Measurements from ENCODE around the gene NUPR1.
"Not testable (repeated sequence)": the region's sequence is repeated elsewhere in the genome, so short reads cannot be mapped to it uniquely, and the experiment has no call there.

NUPR1 gene

DNA sequence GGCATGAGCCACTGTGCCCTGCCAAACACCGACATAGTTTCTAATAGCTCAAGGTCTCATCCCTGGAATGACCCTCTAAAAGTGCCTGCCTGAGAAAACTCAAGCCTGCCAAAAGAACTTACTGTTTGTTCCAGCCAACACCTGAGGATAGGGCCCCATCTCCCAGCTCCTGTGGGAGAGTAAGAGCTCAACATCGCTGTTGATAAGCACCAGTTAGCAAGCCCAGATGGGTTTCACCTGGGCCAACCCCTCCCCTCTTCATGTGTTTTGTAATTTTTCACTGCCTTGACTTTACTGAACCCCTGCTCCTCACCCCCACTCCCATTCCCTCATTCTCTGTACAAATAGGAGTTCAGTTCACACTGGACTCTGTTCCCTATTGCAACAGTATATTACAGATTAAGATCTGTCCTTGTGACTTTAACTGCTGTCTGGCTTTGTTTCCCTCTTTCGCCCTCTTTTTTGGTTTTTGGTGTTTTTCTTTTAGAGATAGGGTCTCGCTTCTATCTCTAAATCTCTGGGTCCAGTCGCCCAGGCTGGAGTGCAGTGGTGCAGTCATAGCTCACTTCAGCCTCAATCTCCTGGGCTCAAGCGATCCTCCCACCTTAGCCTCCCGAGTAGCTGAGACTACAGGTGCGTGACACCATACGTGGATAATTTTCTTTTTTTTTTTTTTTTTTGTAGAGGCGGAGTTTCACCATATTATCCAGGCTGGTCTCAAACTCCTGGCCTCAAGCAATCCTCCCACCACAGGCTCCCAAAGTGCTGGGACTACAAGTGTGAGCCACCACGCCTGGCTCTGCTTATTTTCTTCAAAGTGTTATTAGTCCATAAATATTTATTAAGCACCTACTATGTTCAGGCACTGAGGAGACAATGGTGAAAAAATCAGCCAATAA, 12.3 kb downstream of the NUPR1 start:
- no peak for DNase-seq

DNA sequence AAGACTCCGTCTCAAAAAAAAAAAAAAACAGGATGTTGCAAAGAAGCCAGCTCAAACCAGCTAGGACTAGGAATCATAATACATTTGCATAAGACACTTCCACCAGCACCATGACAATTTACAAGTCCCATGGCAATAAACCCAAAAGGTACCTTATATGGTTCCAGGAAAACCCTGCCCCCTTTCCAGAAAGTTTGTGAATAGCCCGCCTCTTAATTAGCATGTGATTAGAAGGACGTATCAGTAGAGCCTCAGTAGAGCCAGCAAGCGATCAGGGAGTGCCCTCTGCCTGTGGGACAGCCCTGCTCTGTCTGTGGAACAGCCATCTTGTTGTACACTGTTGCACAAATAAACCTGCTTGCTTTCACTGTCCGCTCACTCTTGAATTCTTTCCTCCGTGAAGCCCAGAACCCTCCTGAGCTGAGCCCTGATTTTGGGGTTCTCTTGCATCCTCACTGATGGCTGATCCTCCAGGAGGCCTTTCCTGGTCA, 14.0 kb downstream of the NUPR1 start:
- no peak for DNase-seq

DNA sequence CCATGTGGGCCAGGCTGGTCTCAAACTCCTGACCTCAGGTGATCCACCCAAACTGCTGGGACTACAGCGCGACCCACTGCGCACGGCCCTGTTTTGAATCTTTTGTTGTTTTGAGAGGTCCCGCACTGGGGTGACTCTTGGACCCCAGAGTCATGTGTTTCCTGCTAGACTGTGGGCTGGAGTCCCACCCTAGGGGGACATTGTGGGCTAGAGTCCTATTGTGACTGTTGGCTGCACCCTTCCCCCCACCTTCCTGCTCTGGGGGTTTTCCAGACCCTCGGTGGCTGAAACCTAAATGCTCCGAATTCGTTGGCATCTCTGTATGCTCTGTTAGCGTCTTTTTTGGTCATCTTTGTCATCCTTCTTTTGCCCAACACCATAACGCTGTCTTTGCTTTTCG, 16.0 kb downstream of the NUPR1 start:
- no peak for DNase-seq

DNA sequence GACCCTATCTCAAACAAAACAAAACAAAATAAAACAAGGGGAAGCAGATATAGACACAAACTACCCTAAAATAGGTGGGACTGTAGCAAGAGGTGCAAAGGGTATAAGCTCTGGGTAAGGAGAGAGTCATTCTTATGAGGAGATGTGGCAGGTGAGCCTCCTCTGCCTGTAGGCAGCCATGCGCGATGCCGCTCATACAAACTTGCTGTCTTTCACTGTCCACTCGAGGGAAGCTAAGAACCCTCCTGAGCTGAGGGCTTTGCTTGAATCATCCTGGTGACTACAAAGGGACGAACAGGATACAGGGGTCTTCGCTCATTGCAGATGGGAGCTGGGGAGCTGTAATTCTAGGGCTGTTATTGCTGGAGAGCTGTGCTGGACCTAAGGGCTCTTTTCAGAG, 17.3 kb downstream of the NUPR1 start:
- DNase-seq: no peak

DNA sequence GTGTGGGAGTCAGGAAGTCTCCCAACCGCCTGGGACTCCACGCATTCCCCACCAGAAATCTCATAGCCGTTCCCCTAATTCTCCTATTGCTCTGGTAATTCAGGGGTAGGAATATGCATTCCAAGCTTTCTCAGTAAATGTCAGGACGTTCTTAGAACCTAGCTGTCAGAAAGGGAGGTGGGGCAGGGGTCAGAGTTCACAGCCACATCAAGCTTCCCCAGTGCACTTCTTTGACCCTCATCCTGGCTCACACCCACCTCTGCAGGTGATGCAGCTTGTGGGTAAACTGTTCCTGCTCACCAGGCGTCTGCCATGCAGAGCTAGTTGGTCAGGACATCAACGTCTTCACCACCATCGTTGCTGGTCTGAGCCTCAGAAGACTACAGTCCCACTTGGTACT, 18.1 kb downstream of the NUPR1 start:
- DNase-seq: no peak

DNA sequence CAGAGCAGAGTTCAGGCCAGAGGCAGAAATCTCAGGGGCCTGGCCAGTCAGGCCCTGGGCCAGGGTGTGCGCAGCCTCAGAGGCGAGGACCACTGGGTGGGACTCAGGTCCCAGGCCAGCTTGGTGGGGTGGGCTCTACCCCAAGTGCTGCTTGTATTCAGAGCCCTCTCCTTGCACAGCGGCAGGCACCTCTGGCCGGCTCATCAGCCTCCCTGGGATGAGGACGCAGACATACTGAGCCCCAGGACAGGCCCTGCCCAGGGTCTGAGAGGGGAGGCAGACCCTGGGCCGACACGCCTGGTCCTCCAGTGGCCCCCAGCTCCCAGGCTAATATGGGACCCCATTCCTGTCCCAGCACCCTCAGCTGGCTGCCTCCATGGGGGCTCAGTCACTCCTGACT, 24.5 kb downstream of the NUPR1 start:
- DNase-seq: no peak

DNA sequence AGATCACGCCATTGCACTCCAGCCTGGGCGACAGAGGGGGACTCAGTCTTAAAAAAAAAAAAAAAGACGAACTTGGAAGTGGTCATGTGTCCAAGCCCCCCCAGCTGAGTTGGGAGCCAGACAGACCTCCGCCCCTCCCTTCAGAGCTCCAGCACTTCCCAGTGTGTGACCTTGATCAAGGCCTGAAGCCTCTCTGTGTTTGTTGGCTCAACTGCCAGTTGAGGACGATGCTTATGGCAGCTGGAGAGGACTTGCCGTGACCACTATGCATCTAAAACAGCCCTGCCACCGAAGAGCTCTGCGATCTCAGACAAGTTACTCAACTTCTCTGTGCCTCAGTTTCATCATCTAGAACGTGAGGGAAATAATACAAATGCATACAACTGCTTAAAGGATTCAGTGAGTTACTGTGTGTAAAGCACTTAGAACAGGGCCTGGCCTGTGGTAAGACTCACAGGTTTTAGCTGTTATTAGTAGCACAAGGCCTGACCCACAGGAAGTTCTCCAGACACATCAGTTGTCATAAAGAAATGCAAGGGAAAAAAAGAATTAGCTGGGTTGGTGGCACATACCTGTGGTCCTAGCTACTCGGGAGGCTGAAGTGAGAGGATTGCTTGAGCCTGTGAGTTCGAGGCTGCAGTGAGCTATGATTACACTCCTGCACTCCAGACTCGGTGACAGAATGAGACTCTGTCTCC, 25.1 kb downstream of the NUPR1 start:
- DNase-seq: no peak

DNA sequence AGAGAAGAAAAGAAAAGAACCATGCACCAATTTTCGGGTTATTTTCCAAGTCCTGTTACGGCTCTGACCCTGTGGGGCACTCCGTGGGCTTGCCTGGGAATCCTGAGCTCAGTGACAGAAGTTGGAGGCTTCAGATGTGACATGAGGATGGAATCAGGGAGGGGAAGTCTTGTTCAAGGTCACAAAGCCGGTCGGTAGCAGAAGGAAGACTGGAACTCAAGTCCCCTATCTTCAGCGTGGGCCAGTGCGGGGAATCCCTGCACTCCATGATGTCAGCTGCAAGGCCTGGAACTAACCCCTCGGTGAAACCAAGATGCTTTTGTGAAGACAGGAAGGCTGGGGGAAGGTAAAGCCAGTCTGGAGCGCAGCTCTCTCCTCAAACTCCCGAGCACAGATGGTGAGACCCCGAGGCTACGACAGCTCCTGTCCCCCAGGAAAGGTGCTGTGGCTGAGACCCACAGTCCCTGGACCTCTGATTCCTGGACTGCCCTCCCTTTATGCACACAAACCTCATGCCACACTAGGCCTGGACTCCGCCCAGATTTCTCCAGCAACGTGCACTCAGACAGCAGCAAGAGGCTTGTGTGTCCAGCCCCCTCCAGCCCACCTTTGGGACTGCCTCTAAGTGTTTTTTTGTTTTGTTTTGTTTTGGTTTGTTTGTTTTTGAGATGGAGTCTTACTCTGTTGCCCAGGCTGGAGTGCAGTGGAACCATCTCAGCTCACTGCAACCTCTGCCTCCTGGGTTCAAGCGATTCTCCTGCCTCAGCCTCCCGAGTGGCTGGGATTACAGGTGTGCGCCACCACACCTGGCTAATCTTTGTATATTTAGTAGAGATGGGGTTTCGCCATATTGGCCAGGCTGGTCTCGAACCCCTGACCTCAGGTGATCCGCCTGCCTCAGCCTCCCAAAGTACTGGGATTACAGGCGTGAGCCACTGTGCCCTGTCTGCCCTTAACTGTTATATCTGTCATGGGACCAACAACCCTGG, 26.7 kb downstream of the NUPR1 start:
- no peak for DNase-seq

DNA sequence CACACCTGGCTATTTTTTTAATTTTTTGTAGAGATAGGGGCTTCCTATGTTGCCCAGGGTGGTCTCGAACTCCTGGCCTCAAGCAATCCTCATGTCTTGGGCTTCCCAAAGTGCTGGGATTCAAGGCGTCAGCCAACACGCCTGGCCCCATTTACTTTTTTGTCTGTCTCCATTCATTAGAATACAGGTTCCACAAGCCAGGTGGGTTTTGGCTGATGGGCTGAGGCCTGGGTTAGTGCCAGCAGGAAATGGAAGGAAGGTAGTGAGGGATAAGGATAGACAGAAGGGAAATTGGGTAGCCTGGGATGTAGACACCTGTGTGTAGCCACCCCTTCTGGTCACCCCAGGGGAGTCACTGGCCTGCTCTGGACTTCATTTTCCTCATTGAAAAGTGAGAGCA, 27.7 kb downstream of the NUPR1 start:
- DNase-seq: no peak

DNA sequence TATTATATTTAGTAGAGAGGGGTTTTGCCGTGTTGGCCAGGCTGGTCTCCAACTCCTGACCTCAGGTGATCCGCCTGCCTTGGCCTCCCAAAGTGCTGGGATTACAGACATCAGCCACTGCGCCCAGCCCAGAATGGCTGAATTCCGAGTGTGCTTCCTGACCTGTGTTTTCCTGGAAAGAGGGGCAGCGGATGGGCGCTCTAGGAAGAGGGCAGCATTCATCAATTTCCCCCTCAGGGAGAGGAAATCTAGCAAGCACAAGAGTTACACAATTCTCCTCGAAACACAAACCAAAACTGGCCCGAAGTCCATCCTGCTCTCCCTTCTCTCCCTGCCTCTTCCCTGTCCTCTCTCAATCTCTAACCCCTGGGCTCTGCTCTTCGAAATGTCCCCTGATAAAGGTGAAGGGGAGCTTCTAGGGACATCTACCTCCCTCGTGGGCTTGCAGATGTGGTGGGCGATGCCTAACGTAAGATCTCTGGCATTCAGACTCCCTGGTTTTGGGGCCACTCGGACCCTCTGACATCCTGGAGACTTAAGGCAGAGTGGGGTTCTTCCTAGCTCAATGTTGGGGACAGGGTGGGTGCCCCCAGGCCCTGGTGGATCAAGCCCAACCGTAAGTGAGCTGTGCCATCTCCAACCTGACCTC, 33.2 kb downstream of the NUPR1 start:
- no peak for DNase-seq

DNA sequence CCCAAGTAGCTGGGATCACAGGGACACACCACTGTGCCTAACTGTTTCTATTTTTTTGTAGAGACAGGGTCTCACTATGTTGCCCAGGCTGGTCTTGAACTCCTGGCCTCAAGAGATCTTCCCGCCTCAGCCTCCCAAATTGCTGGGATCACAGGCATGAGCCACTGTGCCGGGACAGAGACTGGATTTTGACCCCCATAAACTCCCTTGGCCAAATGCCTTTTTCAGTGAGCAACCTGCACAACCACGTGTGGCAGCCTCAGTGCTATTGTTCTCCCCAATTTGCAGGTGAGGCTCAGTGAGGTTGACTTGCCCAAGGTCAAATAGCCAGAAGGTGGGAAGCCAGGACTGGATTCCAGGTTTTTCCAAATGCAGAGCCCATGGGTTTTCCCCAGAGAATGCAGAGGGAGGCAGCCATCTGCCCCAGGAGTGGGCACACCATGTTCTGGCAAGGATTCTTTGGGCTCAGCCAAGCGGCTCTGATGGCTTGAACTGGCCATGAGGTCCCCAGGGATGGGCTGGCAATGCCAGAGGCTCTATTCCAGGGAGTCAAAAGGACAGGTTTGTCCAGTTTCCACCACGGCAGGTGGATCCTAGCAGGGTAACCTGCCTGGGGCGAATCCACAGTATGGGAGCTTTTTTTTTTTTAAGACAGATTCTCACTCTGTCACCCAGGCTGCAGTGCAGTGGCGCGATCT, 33.9 kb downstream of the NUPR1 start:
- no peak for DNase-seq

DNA sequence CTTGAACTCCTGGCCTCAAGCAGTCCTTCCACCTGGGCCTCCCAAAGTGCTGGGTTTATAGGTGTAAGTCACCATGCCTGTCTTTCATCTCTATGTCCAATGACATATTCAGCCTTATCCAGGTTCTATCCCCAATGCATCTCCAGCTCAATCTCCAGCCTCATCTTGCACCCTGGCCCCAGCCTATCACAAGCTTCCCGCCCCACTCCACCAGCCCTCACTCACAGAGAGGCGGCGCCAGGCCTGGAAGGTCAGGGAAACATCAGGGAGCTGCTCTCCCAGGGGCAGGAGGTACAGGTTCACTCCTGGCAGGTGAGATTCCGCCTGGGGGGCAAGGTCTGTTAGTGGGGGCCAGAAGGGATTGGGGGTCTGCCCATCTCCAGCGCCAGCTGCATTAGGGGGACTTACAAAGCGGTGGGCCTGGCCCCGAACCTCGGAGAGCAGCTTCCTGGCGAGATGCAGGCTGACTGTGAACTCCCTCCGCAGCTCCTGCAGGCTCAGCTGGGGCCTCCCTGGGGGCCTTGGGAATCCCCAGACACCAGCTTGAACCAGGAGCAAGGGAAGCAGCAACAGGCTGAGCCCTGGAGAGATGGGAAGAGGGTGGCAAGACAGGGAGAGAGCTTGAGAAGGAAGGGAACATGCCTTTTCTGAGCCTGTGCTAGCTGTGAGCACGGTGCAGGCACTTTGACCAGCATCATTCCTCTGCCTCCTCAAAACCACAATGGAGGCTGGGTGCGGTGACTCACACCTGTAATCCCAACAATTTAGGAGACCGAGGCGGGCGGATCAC, 35.1 kb downstream of the NUPR1 start:
- DNase-seq: no peak

DNA sequence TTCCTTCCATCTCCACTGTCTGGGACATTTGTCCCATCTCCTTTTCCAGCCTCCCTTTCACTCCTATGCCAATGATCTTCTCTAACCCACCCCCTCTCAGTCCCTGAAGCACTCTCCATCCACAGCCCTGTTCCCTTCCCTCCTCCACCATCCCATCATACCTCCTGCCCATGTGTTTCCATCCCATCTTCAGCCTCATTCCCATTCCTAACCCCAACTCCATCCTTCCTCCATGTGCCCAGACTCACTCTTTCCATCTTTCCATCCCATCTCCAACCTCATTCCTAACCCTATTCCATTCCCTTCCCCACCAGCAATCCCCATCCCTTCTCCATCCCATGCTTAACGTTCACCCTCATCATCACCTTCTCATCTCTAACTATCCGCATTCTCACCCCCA, 36.5 kb downstream of the NUPR1 start:
- no peak for DNase-seq

DNA sequence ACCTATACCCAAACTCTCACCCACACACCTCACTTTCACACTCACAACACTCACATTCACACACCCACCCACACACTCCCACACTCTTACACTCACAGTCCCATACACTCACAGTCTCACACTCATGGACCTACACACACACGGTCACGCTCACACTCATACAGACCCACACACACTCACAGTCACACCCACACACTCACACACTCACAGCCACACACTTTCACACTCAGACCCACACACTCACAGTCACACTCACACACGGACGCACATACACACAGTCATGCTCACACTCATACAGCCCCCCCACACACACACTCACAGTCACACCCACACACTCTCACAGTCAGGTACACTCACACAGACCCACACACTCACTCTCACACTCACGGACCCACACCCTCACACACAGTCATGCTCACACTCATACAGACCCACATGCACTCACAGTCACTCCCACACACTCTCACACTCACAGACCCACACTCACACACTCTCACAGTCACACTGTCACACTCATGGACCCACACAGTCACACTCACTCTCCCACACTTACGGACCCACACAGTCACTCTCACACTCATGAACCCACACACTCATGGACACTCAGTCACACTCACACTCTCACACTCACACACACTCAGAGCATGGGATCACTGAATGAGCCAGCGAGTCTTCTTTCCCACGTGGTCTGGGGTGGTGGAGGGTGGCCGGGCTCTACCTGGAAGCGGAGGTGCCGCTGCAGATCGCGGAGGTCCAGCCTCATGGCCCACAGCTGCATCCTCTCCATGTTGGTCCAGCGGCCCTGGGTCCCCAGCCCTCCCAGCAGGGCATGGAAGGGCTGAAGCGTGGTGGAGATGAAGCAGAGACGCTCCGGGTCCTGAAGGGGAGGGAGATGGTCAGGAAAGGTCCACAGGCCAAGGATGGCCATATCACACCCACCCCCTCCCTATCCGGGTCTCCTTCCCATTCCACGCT, 37.2 kb downstream of the NUPR1 start:
- DNase-seq: no peak

DNA sequence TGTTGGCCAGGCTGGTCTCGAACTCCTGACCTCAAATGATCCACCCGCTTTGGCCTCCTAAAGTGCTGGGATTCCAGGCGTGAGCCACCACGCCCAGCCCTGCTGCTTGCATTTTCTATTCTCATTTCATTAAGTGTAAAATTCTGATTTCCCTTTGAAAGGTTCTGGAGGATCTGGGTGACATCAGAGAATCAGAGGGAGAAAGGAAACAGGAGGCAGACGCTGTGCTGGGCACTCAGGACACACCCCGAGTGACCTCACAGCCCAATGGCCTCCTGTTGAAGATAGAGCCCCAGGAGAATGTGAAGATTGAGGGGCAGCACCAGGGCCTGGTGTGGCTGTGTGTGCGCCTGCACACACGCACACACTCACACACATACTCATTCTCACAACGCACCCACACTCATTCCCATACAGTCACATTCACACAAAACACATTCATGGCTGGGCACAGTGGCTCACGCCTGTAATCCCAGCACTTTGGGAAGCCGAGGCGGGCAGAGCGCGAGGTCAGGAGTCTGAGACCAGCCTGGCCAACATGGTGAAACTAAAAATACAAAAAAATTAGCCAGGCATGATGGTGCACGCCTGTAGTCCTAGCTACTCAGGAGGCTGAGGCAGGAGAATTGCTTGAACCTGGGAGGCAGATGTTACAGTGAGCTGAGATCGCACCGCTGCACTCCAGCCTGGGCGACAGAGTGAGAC, 38.1 kb downstream of the NUPR1 start:
- DNase-seq: not testable (repeated sequence)

DNA sequence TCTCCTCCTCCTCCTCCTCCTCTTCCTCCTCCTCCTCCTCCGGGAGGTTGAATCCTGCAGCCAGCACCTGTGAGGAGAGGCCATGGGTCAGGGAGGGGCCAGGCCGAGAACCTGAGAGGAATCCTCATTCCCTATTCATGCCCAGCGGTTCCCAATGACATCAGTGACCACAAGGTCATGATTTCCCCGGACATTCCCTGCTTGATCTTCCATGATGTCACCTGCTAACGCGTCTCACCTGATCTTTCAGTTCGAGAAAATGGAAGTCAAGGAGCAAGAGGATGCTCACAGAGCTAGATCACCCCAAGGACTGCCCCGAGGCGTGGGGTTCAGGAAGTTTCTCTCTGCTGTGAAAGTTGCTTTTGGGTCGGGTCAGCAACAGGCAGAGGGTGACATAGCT, 38.9 kb downstream of the NUPR1 start:
- no peak for DNase-seq

DNA sequence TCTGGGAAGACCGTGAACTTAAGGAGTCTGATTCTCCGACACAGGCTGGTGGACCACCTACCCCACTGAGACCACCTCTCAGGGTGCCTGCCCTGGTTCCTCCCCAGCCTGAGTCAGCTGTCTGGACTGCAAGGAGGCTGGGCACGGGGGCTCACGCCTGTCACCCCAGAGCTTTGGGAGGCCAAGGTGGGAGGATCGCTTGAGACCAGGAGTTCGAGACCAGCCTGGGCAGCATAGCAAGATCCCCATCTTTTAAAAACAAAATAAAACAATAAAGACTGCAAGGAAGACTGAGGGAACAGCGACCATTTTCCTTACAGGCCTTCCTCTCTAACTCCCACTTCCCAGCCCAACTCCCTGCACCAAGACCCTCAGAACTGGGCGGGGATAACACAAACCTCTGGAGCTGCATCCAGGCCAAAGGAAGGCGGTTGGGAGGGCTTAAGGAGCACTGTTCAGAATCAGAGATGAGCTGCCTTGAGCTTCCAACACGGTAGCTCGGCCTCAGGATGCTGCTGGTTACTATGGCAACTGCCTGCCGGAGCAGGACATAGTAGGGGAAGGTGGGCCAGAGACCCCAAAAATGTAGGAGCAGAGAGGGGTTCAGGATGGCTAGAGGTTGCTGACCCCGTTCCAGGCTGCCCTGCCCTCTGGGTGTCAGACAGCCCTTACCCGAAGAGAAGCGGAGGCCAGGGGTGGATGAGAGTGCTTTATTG, 40.0 kb downstream of the NUPR1 start:
- no peak for DNase-seq

DNA sequence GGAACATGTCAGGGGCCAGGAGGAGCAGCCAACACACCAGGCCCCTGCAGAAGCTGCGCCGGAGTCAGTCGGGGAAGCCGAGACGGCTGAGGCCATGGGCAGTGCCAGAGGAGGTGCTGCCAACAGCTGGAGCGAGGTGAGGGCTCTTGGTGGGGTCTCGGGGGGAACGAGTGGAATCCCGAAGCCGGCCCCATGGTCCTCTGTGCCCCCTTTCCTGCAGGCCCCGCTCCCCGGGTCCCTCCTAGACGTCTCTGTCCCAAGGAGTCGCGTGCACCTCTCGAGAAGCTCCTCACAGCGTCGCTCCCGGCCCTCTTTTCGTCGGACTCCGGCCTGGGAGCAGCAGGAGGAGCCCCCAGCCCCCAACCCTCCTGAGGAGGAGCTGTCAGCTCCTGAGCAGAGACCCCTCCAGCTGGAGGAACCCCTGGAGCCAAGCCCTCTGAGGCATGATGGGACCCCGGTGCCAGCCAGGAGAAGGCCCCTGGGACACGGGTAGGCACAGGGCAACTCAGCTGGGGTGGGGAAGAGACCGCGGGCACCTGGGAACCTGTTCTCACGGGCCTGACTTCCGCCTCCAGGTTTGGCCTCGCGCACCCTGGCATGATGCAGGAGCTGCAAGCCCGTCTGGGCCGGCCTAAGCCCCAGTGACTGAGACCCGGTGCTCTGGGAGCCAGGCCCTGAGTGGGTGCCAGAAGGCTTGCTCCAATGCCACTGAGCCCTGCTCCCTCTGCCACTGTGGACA, 40.7 kb downstream of the NUPR1 start:
- DNase-seq: no peak

All from NCI-H2081 treated with DMSO at 0.1 percent for 48 hours (cell line).